Measurements from ENCODE around the gene DNAJB14.

The DNAJB14 gene

GRCh38 chr4:99863804-99864203 lies 82.6 kb downstream of the DNAJB14 start:
- no peak for DNase-seq (ENCODE audit: low read depth)

- no peak for DNase-seq (ENCODE audit: low read depth)
These were observed 85.1 kb downstream of the DNAJB14 start for GRCh38 chr4:99861120-99861905.

- DNase-seq (ENCODE audit: low read depth), result no peak
These were observed 85.9 kb downstream of the DNAJB14 start for GRCh38 chr4:99860521-99860920.

- DNase-seq (ENCODE audit: low read depth), result no peak
These were observed 86.8 kb downstream of the DNAJB14 start for GRCh38 chr4:99859618-99860017.

- DNase-seq (ENCODE audit: low read depth), result no peak
These were observed 89.1 kb downstream of the DNAJB14 start for GRCh38 chr4:99857307-99857706.

- no peak for DNase-seq (ENCODE audit: low read depth)
These were observed 90.3 kb downstream of the DNAJB14 start for GRCh38 chr4:99856166-99856565.

GRCh38 chr4:99855678-99856077 lies 90.7 kb downstream of the DNAJB14 start:
- DNase-seq (ENCODE audit: low read depth), result no peak

GRCh38 chr4:99853999-99854398 lies 92.4 kb downstream of the DNAJB14 start:
- DNase-seq (ENCODE audit: low read depth), result no peak

- no peak for DNase-seq (ENCODE audit: low read depth)
These were observed 93.2 kb downstream of the DNAJB14 start for GRCh38 chr4:99853190-99853589.

GRCh38 chr4:99852199-99852749 lies 94.1 kb downstream of the DNAJB14 start:
- no peak for DNase-seq (ENCODE audit: low read depth)

GRCh38 chr4:99848591-99849001 lies 97.8 kb downstream of the DNAJB14 start:
- no peak for DNase-seq (ENCODE audit: low read depth)

GRCh38 chr4:99847362-99847976 lies 98.9 kb downstream of the DNAJB14 start:
- no peak for DNase-seq (ENCODE audit: low read depth)

GRCh38 chr4:99846891-99847290 lies 99.5 kb downstream of the DNAJB14 start:
- DNase-seq (ENCODE audit: low read depth), result no peak
